Psoas muscle (tissue), 8 donors: ENCODE data around the gene DND1. TPM values are rescaled to one million over a fixed set of nuclear protein-coding genes. Genes with fewer than 3 reads are reported as not detected.

Experiments
- ATAC-seq, 4 donors: fragments of 200-7000 bp; cut with Tn5 transposase; one replicate each; pipeline ENCODE4 v1.9.1; 2020; ENCODE audit warnings: moderate library complexity in 3 of 4, mild to moderate bottlenecking in 2 of 4
- DNase-seq, 2 donors: peaks; one replicate each; pipeline ENCODE4 v3.0.0-alpha.2; 2020
- H3K27ac ChIP-seq: fragments of 200-600 bp; one replicate; pipeline ENCODE4 v1.8.0; 2022
- H3K27me3 ChIP-seq, 3 donors: fragments of 200-600 bp in 1 of 3; one replicate each; pipeline versions ENCODE4 v1.6.1 to v1.8.0; 2013 to 2022; ENCODE audit warnings: low read length in 2 of 3, mild to moderate bottlenecking in 2 of 3, moderate library complexity in 1 of 3; ENCODE audit not compliant: insufficient read depth in 3 of 3
- H3K36me3 ChIP-seq, 2 donors: fragments of 200-600 bp in 1 of 2; one replicate each; pipeline versions ENCODE4 v1.6.1 to v1.8.0; 2013 to 2022; ENCODE audit warnings: low read depth in 1 of 2, mild to moderate bottlenecking in 1 of 2, moderate library complexity in 1 of 2; ENCODE audit not compliant: insufficient read depth in 1 of 2
- H3K4me1 ChIP-seq: fragments of 200-600 bp; one replicate; pipeline ENCODE4 v1.8.0; 2022
- H3K4me3 ChIP-seq: fragments of 200-600 bp; one replicate; pipeline ENCODE4 v1.8.0; 2022; ENCODE audit warnings: mild to moderate bottlenecking
- H3K9me3 ChIP-seq: fragments of 200-600 bp; one replicate; pipeline ENCODE4 v1.8.0; 2022
- CTCF ChIP-seq: fragments of 200-600 bp; IDR thresholded peaks from one replicate; pipeline ENCODE4 v1.8.0; 2022; ENCODE audit warnings: antibody characterized with exemption
- WGBS, 3 donors: extraction: QIAGEN DNeasy Blood & Tissue Kit; methylation state at CpG; one replicate each; pipeline versions ENCODE4 v1.1.6 to v1.1.7; 2013; 5-methylcytosine and 5-hydroxymethylcytosine counted together
- intact Hi-C, 2 donors: fragments of 100-400 bp; cut with DNase I; formaldehyde crosslinking; loops; one replicate each; pipeline versions ENCODE4 v1.11.0 to v1.14.2; 2022
- polyA plus RNA-seq, 3 donors: library from polyadenylated mRNA; stranded (reverse); fragments of 200-250 nt; gene quantifications; one replicate each; pipeline ENCODE4 v1.2.3, GENCODE V29; 2013
- total RNA-seq, 4 donors: library from RNA; stranded (reverse); fragmentation: NEBNext Ultra II Directional in 2 of 4; extraction: Animal tissue kit (Norgen Biotek cat#: 25700) in 2 of 4; gene quantifications; one replicate each; pipeline versions ENCODE4 v1.2.1 to v1.2.4, GENCODE V29; 2021 to 2023
- donor health status: healthy with polysubstance abuse.
- donor health status: DM: no; HTN: no; CAD: no; lungs with moderate emphysema.
- donor health status: Bipolar disorder and iron deficiency.
- donor health status: healthy.
- donor health status: DM: yes; HTN: yes; CAD: no.
- donor health status: DM: no; HTN: no; CAD: no.
- donor health status: DM: no; HTN: no; CAD: no.
- donor health status: DM: yes; HTN: yes; CAD: no.

The DND1 gene
- total and polyA plus RNA-seq, 7 donors = 0.30 to 1.5 (median 0.62) TPM

GRCh38 chr5:140658870-140659269 is 14.5 kb downstream of the DND1 start:
- H3K36me3 ChIP-seq = peaks cover 27 to 93% of the 10 kb centered on the region in 2 donors
- intact Hi-C loops = no loop called here
- no peak for DNase-seq
- no peak for ATAC-seq
- TF ChIP-seq CTCF = no peak
- no peak overlapping the region for H3K4me3 ChIP-seq
- peaks cover 4% of the 10 kb centered on the region for H3K4me1 ChIP-seq
- H3K9me3 ChIP-seq = no peaks in the 10 kb centered on the region
- no peak overlapping the region for H3K27ac ChIP-seq
- 95 to 98% (median 98%) methylated on average over 17 of the region's 17 CpGs for WGBS, 3 donors
- no peaks in the 10 kb centered on the region for H3K27me3 ChIP-seq

DNA sequence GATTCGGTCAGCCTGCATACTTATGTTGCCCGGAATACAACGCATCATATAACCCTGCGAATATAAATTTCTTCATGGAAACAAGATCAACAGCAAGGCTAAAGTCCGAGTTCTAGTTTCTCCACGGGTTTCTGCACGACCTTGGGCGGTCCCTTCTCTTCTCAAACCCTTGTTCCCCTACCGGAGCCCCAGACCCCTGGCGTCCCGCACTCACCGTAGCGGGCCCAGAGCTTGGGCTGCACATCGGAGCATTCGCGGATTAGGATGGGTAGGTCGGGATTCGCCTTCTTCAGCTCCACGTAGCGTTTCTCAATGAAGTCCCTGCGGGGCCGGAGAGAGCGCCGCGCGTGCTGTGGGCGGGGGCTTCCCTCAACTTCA is 26.3 kb downstream of the DND1 start:
- TF ChIP-seq CTCF = no peak
- no peaks in the 10 kb centered on the region for H3K9me3 ChIP-seq
- 0 to 1% (median 0%) methylated on average over 27 of the region's 27 CpGs for whole genome bisulfite sequencing, 3 donors
- no peak for DNase-seq
- H3K4me1 ChIP-seq = peaks cover 21% of the 10 kb centered on the region
- H3K27me3 ChIP-seq = no peaks in the 10 kb centered on the region
- H3K36me3 ChIP-seq = peaks cover 6 to 75% of the 10 kb centered on the region in 2 donors
- H3K4me3 ChIP-seq = peak overlapping the region; percentile 89
- intact Hi-C loops = loop anchor here in 1 of 2 donors (10.0 kb wide), 1 partner anchor 242 kb away; the partner anchor contains the start of gene ANKHD1
- H3K27ac ChIP-seq = peak overlapping the region; percentile 84
- ATAC-seq = peak in 3 of 4 donors; percentile 18 to 39 (median 37)

GRCh38 chr5:140642718-140643117 is 30.7 kb downstream of the DND1 start:
- Histone ChIP-seq H3K4me3 (no peak overlapping the region), H3K9me3 (no peaks in the 10 kb centered on the region), H3K4me1 (peaks cover 18% of the 10 kb centered on the region), H3K27me3 (no peaks in the 10 kb centered on the region), H3K27ac (no peak overlapping the region), H3K36me3 (peaks cover 6 to 53% of the 10 kb centered on the region in 2 donors)
- no peak for TF ChIP-seq CTCF
- ATAC-seq (no peak), DNase-seq (no peak)
- intact Hi-C loops = loop anchor here in 1 of 2 donors (10.0 kb wide), 1 partner anchor 238 kb away; the partner anchor contains the start of gene ANKHD1
- WGBS, 3 donors = 45 to 51% (median 45%) methylated on average over 3 of the region's 3 CpGs

DNA sequence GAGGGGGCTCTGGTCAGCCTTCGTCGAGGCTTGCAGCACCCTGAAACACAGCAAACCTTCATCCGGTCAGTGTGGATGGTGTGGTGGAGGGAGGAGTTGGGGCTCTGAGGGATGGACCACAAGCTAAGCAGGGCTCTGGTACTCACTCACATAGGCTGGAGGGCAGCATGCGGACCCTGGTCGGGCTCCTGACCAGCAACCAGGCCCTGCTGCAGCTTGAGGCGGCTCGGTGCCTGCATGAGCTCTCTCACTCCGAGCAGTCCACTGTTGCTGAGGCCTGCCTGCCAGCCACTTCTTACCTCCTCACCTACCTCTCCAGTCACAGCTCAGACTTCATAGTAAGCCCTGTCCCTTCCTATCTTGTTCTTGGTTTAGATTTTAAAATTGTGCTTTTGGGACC is 31.7 kb downstream of the DND1 start:
- WGBS, 3 donors = 86 to 90% (median 88%) methylated on average over 8 of the region's 8 CpGs
- no peak for TF ChIP-seq CTCF
- no peaks in the 10 kb centered on the region for H3K9me3 ChIP-seq
- H3K27ac ChIP-seq = no peak overlapping the region
- peaks cover 6 to 53% of the 10 kb centered on the region in 2 donors for H3K36me3 ChIP-seq
- no peak overlapping the region for H3K4me3 ChIP-seq
- no peak for ATAC-seq
- H3K4me1 ChIP-seq = peaks cover 18% of the 10 kb centered on the region
- no peak for DNase-seq
- no peaks in the 10 kb centered on the region for H3K27me3 ChIP-seq
- intact Hi-C loops = loop anchor here in 1 of 2 donors (10.0 kb wide), 1 partner anchor 237 kb away; the partner anchor contains the start of gene ANKHD1
